GM18508 (cell line): ENCODE data around the gene XRCC6.
"Not testable (repeated sequence)": the region's sequence is repeated elsewhere in the genome, so short reads cannot be mapped to it uniquely, and the experiment has no call there.

Source experiments
- ATAC-seq: cut with Tn5 transposase; IDR thresholded peaks from one replicate; pipeline ENCODE4 v1.9.1; 2021; ENCODE audit warnings: moderate number of reproducible peaks; ENCODE audit not compliant: insufficient read depth, unreplicated experiment

XRCC6 gene

GRCh38 chr22:41621099-41621910, at the start of gene XRCC6:
TSS of gene XRCC6 (plus strand) at chr22:41621295. CDS start at chr22:41622005, 710 bp downstream.
- peak; percentile 48 for ATAC-seq

DNA sequence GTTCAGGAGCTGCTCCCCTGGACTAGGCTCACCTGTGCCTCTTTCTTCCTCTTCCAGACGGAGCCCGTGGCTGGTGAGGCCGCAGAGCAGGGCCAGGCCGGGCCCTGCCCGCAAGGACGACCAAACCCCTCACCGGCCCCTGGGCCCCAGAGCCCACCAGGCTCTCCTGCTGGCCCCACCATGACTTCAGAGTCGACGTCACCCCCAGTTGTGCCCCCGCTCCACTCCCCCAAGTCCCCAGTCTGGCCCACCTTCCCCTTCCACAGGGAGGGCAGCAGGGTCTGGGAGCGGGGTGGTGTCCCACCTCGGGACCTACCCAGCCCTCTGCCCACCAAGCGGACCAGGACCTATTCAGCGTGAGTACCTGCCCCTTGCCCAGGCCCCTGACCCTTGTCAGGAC, 49.3 kb upstream of the XRCC6 start:
- no peak for ATAC-seq

DNA sequence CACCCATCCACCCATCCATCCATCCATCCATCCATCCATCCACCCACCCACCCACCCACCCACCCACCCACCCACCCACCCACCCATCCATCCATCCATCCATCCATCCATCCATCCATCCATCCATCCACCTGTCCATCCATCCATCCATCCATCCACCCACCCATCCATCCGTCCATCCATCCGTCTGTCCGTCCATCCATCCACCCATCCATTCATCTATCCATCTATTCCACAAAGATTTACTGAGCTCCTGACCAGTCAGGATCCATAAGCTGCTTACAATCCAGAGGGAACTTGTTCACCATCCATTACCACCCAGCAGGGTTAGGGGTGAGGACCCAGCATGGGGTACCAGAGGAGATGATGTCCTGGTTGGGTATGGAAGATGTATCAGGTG, 48.8 kb upstream of the XRCC6 start:
- not testable (repeated sequence) for ATAC-seq

DNA sequence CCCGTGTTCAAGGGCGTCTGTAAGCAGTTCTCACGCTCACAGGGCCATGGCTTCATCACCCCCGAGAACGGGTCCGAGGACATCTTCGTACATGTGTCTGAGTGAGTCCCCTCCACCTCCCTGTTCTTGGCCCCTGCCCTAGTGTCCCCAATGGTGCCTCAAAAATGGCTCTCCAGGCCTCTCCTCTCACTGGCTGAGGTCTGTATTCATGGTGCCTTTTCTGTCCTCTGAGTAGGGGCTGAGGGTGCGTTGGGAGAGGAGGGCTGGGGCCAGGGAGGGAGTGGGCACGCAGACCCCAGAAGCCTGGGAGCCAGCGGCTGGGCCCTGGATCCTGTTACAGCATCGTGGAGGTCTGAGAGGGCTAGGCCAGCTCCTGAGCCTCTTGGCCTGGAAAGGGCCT, 47.4 kb upstream of the XRCC6 start:
- no peak for ATAC-seq

- no peak for ATAC-seq
Observed at GRCh38 chr22:41574847-41575381, 46.2 kb upstream of the XRCC6 start.

DNA sequence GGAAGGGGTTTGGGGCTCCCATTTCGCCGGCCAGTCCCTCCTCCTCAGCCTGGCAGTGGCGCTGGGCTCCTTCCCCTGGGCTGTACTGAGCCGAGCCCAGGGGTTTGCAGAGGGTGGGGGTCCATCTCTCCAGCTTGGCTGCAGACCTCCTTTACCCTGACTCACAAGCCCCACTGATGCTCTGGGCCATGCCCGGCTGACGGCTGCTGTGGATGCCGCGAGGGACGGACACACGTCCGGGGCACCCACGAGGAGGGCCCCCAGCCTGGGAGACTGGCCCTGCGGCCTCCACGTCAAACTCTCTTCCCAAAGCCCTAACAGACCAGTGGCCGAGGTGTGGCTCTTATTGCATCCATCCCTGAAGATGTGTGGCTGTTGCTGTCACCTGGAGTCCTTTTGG, 45.6 kb upstream of the XRCC6 start:
- ATAC-seq = no peak

GRCh38 chr22:41576877-41577276, 44.2 kb upstream of the XRCC6 start:
- no peak for ATAC-seq

GRCh38 chr22:41578114-41578513, 43.0 kb upstream of the XRCC6 start:
- no peak for ATAC-seq

GRCh38 chr22:41578818-41579217, 42.3 kb upstream of the XRCC6 start:
- no peak for ATAC-seq

- no peak for ATAC-seq
Observed at GRCh38 chr22:41579297-41579996, 41.6 kb upstream of the XRCC6 start.

- no peak for ATAC-seq
Observed at GRCh38 chr22:41579997-41580355, 41.1 kb upstream of the XRCC6 start.

DNA sequence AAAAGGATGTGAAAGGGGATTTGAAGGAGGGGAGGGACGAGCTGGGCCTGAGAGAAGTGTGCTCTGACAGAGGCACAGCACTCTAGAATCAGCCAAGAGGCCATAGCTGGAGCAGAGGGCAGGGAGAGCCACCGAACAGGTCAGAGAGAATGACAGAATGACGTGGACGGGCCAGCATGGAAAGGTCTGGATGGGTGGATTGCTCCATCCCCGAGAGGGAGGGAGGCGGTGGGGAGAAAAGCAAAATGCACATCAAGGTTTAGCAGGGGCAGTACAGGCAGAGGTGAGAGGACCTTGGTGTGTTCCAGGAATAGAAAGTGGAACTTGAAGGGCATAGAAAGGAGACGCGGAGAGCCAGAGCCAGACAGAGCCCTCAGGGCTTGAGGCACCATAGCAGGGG, 38.4 kb upstream of the XRCC6 start:
- no peak for ATAC-seq

DNA sequence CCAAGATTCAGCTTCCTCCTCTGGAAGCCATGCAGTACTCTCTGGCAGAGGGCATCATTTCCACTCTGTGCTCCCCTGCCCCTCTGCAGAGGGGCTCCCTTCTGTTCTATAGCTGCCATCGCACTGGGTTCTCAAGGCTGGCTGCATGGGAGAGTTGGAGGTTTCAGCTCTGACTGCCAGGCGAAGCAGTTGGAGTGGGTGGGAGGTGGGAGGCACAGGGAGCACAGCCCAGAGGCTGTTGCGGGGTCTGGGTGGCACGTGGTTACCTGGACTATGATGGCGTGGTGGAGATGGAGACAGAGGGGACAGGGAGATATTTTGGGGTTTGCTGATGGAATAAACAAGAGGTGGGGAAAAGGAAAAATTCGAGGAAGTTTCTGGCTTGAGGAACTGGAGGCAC, 36.2 kb upstream of the XRCC6 start:
- no peak for ATAC-seq

GRCh38 chr22:41585898-41586297, 35.2 kb upstream of the XRCC6 start:
- no peak for ATAC-seq

DNA sequence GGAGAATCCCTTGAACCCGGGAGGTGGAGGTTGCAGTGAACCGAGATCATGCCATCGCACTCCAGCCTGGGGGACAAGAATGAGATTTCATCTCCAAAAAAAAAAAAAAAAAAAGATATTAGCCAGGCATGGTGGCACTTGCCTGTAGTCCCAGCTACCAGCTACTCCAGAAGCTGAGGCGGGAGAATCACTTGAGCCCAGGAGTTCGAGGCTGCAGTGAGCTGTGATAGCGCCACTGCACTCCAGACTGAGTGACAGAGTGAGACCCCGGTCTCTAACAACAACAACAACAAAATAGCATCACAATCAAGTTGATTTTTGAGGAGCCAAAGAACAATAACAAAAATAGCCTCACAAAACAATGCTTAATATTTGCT, 33.8 kb upstream of the XRCC6 start:
- ATAC-seq = no peak

DNA sequence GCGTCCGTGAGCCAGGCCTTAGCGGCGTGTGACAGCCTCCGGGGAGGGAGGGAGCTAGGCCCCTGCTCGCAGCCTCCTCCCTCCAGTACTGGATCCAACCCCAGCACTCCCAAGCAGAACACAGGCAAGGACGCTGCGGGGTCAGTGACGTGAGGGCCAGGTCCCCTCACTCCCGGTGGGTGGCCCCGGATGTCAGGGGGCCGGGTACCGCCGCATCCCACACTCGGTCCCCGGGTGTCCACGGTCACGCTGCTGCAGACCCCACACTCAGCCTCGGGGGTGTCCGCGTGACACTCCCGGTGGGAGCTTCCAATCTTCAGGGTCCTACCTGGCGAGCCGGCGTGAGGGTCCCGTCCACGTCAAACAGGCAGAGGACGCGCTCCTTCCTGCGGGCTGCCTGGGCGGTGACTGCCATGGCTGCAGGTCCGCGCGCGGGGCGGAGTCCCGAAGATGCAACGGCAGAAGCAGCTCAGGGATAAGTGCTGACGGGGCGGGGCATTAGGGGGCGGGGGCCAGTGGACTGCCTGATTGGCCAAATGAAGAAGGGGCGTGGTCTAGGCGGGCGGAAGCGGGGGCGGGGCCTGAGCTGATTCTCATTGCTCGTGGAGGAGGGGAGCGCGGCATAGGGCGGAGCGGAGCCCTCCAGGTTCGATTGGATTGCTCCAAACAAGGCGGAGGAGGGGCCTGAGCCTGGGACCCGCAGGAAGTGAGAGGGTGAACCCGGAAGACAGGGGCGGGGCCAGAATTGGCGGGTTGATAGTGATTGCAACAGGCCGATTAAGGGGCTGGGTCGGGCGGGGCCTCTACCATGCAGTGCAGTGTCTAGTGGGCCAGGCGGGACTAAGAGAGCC, 31.5 kb upstream of the XRCC6 start, which contains the start of gene PMM1:
Gene PMM1 (minus strand): TSS at position 450 of the 851 bp plus-strand sequence. CDS start 35 bp downstream, at position 415.
- peak; percentile 71 for ATAC-seq

DNA sequence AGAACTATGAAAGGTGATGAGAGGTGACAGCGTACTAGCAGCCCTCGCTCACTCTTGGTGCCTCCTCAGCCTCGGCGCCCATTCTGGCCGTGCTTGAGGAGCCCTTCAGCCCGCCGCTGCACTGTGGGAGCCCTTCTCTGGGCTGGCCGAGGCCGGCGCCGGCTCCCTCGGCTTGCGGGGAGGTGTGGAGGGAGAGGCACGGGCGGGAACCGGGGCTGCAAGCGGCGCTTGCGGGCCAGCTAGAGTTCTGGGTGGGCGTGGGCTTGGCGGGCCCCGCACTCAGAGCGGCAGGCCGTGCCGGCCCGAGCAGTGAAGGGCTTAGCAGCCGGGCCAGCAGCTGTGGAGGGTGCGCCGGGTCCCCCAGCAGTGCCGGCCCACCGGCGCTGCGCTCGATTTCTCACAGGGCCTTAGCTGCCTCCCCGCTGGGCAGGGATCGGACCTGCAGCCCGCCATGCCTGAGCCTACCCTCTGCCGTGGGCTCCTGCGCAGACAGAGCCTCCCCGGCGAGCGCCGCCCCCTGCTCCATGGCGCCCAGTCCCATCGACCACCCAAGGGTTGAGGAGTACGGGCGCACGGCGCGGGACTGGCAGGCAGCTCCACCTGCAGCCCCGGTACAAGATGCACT, 27.6 kb upstream of the XRCC6 start:
- ATAC-seq = not testable (repeated sequence)

GRCh38 chr22:41595703-41596102, 25.4 kb upstream of the XRCC6 start:
- no peak for ATAC-seq

DNA sequence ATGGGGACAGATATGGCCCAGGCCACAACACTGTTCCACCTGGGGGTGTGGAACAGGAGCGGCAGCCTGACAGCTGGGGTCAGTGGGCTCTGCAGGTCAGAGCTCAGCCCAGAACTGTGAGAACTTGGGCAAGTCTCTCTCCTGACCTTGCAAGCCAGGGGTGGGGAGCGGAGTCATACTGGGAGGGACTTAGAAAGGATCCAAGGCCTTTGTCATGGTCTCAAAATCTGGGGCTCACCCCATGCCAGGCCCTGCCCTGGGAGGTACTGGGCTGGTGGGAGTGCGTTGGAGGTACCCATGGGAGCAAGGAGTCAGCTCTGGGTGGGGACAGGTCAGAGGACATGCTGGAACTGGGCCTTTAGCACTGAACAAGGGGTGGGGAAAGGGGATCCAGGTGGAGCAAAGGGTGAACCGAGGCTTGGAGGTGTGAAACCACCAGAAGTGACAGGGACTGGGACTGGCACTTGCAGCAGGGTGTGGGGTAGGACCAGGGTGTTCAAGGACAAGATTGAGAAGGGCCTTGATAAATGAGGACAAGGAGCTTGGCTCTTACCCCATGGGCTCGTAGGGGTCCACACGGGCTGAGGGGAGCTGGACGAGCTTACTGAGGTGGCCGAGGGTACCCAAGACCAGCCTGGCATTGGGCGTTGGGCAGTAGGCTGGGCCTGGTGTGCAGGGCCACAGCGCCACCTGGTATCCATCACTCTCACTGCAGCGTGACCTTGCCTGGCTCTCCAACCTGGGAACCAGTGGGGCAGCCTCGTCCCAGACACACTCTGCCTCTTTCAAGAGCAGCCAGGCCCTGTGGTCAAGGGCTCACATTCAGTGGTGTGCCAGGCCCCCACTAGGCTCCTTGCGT, 24.1 kb upstream of the XRCC6 start:
- no peak for ATAC-seq
